Stimulated activated CD8-positive, alpha-beta memory T cell treated with anti-CD3 and anti-CD28 coated beads, Interleukin-4, amount 100 ng/mL, for 4 hours (primary cell): Measurements from ENCODE around the gene RIMBP2.
A peak's percentile ranks its signal among the peaks of the same experiment; 100 is the strongest.
"Not testable (repeated sequence)": the region's sequence is repeated elsewhere in the genome, so short reads cannot be mapped to it uniquely, and the experiment has no call there.

ENCODE experiments used
- DNase-seq, 2 donors: peaks; one replicate each; pipeline ENCODE4 v3.0.0-alpha.2; 2020; ENCODE audit warnings: low read depth in 2 of 2, low spot score in 1 of 2

Gene RIMBP2, protein sequence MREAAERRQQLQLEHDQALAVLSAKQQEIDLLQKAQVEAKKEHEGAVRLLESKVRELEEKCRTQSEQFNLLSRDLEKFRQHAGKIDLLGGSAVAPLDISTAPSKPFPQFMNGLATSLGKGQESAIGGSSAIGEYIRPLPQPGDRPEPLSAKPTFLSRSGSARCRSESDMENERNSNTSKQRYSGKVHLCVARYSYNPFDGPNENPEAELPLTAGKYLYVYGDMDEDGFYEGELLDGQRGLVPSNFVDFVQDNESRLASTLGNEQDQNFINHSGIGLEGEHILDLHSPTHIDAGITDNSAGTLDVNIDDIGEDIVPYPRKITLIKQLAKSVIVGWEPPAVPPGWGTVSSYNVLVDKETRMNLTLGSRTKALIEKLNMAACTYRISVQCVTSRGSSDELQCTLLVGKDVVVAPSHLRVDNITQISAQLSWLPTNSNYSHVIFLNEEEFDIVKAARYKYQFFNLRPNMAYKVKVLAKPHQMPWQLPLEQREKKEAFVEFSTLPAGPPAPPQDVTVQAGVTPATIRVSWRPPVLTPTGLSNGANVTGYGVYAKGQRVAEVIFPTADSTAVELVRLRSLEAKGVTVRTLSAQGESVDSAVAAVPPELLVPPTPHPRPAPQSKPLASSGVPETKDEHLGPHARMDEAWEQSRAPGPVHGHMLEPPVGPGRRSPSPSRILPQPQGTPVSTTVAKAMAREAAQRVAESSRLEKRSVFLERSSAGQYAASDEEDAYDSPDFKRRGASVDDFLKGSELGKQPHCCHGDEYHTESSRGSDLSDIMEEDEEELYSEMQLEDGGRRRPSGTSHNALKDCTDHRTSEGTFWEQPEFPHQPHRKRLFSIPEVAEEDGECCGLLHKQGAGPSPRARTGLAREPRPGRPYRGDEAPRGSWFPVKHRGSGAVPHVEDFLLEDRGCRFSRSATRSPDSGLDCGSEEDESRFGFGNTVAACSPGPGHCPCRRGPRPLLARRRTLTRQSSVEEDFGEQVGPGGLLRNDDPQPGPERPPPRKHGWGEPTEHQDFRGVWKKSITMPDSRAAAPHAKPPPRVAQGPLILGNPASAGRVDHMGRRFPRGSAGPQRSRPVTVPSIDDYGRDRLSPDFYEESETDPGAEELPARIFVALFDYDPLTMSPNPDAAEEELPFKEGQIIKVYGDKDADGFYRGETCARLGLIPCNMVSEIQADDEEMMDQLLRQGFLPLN (N-terminal part only)

DNA sequence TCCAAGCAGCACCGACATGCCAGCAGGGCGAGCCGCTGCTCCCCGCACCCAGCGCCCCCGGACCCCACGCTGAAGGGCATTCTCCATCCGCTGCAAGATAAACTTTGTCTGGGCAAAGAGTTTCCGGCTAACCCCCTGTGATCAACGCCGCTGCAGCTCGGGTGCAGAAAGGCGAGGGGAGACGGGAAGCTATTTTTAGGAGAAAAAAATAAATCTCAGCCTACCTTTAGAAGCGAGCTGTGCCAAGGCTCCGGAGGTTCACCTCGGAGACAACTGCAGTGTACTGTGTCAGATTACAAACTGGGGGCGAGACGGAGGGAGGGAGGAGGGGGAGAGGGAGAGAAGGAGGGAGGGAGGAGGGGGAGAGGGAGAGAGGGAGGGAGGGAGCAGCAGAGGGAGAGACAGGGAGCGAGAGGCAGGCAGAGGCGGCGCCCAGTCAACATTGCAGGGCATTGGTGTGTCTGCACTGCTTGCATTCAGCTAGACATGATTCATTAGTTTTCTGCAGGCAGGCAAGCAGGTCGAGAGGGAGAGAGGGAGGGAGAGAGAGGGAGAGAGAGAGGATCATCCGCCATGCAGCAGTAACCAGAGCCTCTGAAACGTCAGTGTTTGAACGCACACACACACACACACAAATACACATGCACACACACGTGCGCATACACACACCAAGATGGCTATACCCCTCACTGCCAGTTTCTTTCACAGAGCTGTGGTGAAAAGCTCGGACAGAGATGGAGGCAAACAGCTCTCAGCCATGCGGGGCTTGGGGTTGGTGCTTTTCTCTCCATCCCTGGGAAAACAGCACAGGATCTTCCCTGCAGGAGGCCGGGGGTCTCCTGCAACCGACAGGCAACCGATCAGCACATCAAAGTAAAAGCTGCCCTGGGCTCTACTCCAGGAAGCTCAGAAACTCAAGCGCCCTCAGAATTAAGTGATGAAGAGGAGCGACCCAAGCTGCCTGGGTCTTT is at the start of gene RIMBP2:
RIMBP2 (minus strand) TSS at position 302 of the 971 bp plus-strand sequence. CDS start 237,286 bp downstream, outside the sequence.
- DNase-seq: no peak

DNA sequence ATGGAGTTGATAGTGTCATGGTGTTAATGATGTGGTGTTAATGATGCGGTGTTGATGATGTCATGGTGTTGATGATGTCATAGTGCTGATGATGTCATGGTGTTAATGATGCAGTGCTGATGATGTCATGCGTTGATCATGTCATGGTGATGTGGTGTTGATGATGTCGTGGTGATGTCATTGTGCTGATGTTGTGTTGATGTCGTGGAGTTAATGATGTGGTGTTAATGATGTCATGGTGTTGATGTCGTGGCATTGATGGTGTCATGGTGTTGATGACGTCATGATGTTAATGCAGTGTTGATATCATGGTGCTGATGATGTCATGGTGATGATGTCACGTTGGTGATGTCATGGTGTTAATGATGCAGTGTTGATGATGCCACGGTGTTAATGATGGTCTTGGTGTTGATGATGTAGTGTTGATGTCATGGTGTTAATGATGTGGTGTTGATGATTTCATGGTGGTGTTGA is 49.1 kb upstream of the RIMBP2 start:
- no peak for DNase-seq

DNA sequence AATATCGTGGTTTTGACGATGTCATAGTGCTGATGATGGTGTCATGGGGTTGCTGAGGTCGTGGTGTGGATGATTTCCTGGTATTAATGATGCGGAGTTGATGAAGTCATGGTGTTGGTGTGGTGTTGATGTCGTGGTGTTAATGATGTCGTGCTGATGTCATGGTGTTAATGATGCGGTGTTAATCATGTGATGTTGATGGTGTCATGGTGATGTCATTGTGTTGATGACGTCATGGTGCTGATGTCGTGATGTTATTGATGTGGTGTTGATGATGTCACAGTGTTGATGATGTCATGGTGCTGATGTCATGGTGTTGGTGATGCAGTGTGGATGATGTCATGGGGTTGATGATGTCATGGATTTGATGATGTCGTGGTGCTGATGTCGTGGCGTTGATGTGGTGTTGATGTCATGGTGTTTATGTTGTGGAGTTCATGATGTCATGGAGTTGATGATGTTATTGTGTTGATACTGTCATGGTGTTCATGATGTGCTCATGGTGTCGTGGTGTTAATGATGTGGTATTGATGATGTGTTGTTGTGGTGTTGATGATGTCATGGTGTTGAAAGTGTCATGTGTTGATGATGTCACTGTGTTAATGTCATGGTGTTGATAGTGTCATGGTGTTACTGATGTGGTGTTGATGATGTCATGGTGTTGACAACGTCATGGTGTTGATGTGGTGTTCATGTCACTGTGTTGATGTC is 48.5 kb upstream of the RIMBP2 start:
- no peak for DNase-seq

- no peak for DNase-seq
Observed at GRCh38 chr12:130764073-130764472, 48.0 kb upstream of the RIMBP2 start.

GRCh38 chr12:130762319-130762675 is 46.2 kb upstream of the RIMBP2 start:
- DNase-seq: no peak

DNA sequence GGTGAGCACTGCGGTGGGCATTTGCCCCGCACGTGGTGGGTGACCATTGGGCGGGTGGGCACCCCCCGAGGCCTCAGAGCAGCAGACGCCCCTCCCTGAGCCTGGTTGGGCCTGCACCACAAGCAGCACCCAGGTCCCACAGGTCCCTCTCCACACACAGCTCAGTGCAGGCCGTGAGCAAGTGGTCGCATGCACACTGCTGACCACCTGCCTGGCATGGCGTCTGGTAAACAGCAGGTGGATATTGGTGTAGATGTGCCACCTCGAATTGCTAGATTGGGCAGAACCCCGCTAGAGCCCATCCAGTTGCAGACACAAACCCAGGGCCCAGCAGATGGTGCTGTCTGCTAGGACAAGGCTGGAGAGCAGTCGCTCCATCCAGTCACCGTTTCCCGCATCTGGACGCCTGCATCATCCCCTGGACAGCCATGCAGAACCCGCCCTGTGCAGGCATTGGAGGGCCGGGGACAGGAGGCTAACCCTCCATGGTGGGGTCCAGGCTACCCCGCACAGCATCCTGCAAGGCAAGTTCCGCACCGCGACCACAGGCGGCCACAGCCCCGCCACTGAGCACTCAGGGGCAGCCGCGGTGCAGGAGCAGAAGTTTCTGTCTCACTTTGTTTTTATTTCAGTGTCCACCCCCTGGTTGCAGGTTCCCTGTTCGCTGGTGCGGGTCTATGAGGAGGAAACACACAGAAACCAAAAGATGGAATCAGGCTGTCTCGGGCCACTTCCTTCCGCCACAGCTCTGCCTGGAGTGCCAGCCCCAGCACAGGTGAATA is 45.6 kb upstream of the RIMBP2 start:
- peak; percentile 20 to 23 for DNase-seq

- DNase-seq: no peak
Observed at GRCh38 chr12:130754234-130754901, 38.3 kb upstream of the RIMBP2 start.

- DNase-seq: no peak
Observed at GRCh38 chr12:130752692-130753230, 36.7 kb upstream of the RIMBP2 start.

DNA sequence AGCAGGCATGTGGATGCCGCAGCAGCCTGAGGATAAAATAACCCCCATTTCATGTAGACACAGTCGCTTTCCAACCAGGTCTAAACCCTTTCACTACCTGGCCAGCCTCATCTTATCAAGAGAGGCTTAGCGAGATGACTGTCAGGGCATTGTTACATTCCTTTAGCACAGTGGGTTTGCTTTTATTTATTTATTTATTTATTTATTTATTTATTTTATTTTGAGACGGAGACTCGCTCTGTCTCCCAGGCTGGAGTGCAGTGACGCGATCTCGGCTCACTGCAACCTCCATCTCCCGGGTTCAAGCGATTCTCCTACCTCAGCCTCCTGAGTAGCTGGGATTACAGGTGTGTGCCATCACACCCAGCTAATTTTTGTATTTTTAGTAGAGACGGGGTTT is 35.9 kb upstream of the RIMBP2 start:
- DNase-seq: not testable (repeated sequence)

DNA sequence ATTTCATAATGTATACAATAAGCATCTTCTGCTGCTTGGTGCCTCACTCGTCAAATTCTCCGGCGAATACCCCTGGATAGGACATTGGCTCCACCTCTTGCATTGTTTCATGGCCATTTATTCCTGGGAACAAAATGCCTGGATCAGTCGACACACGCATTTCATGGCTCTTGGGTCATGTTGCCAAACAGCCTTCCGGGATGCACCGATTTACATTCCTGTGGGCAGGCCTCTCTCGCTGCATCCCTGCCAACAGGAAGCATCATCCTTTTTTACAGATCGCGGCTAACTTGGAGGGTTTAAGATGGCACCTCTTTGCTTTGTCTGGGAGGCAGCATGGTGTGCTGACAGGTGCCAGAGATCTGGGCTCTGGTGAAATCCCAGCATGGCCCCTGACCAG is 32.7 kb upstream of the RIMBP2 start:
- no peak for DNase-seq

GRCh38 chr12:130747867-130748740 is 32.0 kb upstream of the RIMBP2 start:
- DNase-seq: peak; percentile 16 to 48

DNA sequence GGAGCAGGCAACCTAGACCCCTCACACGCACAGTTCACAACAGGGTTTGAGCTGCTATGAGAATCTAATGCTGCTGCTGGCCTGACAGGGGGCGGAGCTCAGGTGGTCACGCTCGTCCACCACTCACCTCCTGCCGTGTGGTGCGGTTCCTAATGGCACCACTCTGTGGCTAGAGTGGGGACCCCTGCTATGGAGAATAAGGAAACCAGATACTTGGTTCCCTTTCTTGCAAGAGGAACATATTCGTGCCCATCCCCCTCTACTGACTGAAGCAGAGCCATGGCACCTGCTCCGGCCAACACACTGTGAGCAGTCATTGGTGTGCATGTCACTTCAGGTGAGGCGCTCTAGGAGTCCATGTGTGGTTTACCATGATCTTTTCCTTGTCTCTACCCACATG is 30.4 kb upstream of the RIMBP2 start:
- no peak for DNase-seq

GRCh38 chr12:130745921-130746320 is 29.8 kb upstream of the RIMBP2 start:
- no peak for DNase-seq

DNA sequence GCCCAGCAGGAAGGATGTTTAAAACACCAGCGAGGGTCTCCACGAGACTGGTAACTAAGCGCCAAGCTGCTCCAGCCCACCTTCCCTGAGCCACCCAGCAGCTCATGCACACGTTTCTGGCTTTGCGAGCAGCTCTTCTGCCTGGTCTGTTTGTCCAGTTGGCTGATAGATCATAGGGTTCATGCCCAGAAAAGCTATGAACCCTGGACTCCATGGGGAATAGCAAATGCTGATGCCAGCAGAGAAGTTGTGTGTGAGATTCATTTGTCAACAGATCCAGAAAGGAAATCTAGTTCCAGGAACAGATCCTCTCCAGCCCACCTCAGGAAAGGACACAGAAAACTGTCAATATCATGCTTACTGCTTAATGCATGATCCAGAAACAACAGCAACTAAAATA is 28.2 kb upstream of the RIMBP2 start:
- DNase-seq: no peak

DNA sequence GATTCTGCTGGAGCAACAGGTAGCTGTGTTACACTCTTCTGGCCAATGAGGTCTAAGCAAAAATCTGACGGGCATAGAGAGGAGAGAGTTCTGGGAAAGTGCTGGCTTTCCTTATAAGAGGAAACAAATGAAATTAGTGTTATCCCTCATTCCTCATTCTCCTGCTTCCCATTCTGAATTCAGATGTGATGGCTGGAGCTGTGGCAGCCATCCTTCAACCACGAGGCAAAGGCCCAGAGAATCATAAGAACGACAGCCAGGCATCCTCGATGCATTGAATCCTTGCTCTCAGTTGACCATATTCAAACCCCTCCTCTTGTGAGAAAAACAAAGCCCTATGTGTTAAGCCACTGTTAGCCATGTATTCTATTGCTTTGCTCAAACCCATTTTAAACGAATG is 27.5 kb upstream of the RIMBP2 start:
- no peak for DNase-seq

DNA sequence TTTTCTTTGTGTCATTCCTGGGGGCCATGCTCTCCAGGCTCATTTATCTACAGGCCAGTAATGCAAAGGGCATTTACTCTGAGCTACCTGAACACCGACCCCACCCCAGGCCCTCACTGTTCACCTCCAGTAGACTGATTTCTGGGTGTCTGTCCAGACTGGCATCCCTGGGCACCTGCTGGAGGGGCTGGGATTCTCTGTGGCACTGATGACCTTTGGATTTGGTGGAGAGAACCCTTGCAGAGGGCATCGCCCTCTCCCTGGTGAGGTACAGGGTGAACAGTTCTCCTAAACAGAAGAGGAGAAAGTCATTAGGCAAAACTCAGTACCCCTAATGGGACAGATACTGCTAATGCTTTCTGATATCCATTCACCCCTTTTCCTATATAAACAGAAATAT is 27.1 kb upstream of the RIMBP2 start:
- DNase-seq: no peak

GRCh38 chr12:130742716-130743115 is 26.6 kb upstream of the RIMBP2 start:
- no peak for DNase-seq
